PC-3 (cell line): ENCODE data around the gene UBTF. TPM values are rescaled to one million over a fixed set of nuclear protein-coding genes. Genes with fewer than 3 reads are reported as not detected.

Experiments
- ATAC-seq: fragments of 200-7000 bp; cut with Tn5 transposase; 2 replicates; pipeline ENCODE4 v1.9.1; 2020; ENCODE audit warnings: mild to moderate bottlenecking, moderate library complexity
- BruUV-seq: library from RNA; stranded (reverse); fragments of 400-500 nt; replicated peaks from 2 replicates; lab custom pipeline; 2021; lab: Mats Ljungman, UMichigan
- CTCF ChIA-PET: fragments of 300-600 bp; sonication (Branson Sonifier 250); formaldehyde crosslinking; loops from one replicate; lab custom pipeline; 2022; ENCODE audit warnings: antibody characterized with exemption; lab: Charles Lee
- POLR2A ChIA-PET: fragments of 300-600 bp; sonication (Branson Sonifier 250); formaldehyde crosslinking; loops from one replicate; lab custom pipeline; 2022; ENCODE audit warnings: antibody characterized with exemption; ENCODE audit not compliant: unreplicated experiment; lab: Charles Lee
- DNase-seq: peaks from one replicate; pipeline ENCODE4 v3.0.0-alpha.2; 2015
- H2AFZ ChIP-seq: fragments of 300-600 bp; sonication (generic); 2 replicates; pipeline ENCODE4 v1.6.0; 2016; ENCODE audit warnings: antibody characterized with exemption, low read length
- H3F3A ChIP-seq: fragments of 300-600 bp; sonication (generic); one replicate; pipeline ENCODE4 v1.6.0; 2017; ENCODE audit warnings: antibody characterized with exemption, low read length, control low read depth, mild to moderate bottlenecking; ENCODE audit not compliant: unreplicated experiment
- H3K27ac ChIP-seq: fragments of 300-600 bp; sonication (generic); 2 replicates; pipeline ENCODE4 v1.5.1; 2016; ENCODE audit warnings: mild to moderate bottlenecking, low read length
- H3K27me3 ChIP-seq: fragments of 300-600 bp; sonication (generic); 2 replicates; pipeline ENCODE4 v1.6.1; 2016; ENCODE audit warnings: low read length, mixed read lengths
- H3K36me3 ChIP-seq: fragments of 300-600 bp; sonication (generic); 2 replicates; pipeline ENCODE4 v1.6.1; 2016; ENCODE audit warnings: low read depth, mixed run types, low read length, mixed read lengths
- H3K4me1 ChIP-seq: fragments of 300-600 bp; sonication (generic); 2 replicates; pipeline ENCODE4 v1.5.1; 2016; ENCODE audit warnings: low read length; ENCODE audit not compliant: insufficient read depth
- H3K4me2 ChIP-seq: fragments of 300-600 bp; sonication (generic); 2 replicates; pipeline ENCODE4 v1.6.0; 2016; ENCODE audit warnings: low read length
- H3K4me3 ChIP-seq: fragments of 300-600 bp; sonication (generic); 2 replicates; pipeline ENCODE4 v1.5.1; 2016; ENCODE audit warnings: mild to moderate bottlenecking, low read length, mixed read lengths
- H3K79me2 ChIP-seq: fragments of 300-600 bp; sonication (generic); 2 replicates; pipeline ENCODE4 v1.6.1; 2017; ENCODE audit warnings: low read length, mixed read lengths
- H3K9ac ChIP-seq: fragments of 300-600 bp; sonication (generic); 2 replicates; pipeline ENCODE4 v1.6.0; 2016; ENCODE audit warnings: mild to moderate bottlenecking, low read length
- H3K9me2 ChIP-seq: fragments of 300-600 bp; sonication (generic); replicated peaks from 2 replicates; pipeline ENCODE4 v1.6.1; 2016; ENCODE audit warnings: mixed run types, low read length, mixed read lengths
- H3K9me3 ChIP-seq: fragments of 300-600 bp; sonication (generic); 2 replicates; pipeline ENCODE4 v1.6.1; 2016; ENCODE audit warnings: low read length, mixed read lengths
- H4K20me1 ChIP-seq: fragments of 300-600 bp; sonication (generic); 2 replicates; pipeline ENCODE4 v1.6.1; 2016; ENCODE audit warnings: low read length, mixed read lengths
- EZH2 ChIP-seq: fragments of 300-600 bp; sonication (generic); IDR thresholded peaks from one replicate; pipeline ENCODE4 v1.6.1; 2017; ENCODE audit warnings: antibody characterized with exemption, mild to moderate bottlenecking, low read length; ENCODE audit not compliant: unreplicated experiment
- EZH2phosphoT487 ChIP-seq: fragments of 300-600 bp; sonication (generic); IDR thresholded peaks from 2 replicates; pipeline ENCODE4 v1.6.1; 2018; ENCODE audit warnings: mild to moderate bottlenecking, antibody characterized with exemption, low read length, borderline replicate concordance
- intact Hi-C: fragments of 100-400 bp; cut with micrococcal nuclease; formaldehyde crosslinking; loops from 2 replicates; pipeline ENCODE4 v1.9.0; 2023
- total RNA-seq: library from RNA; depleted of rRNA; stranded (reverse); fragments of >200 nt; gene quantifications from 2 replicates; pipeline ENCODE4 v1.2.3, GENCODE V29; 2014
- TF ChIP-seq, protein P1 (sequence below): fragments of 300-600 bp; sonication (generic); conservative IDR thresholded peaks from 2 replicates; pipeline ENCODE4 v1.5.1; 2017; ENCODE audit warnings: antibody characterized with exemption, low read depth, mild to moderate bottlenecking, low read length

UBTF gene
- total RNA-seq, 1 experiment from 2014 or later: 139 TPM

DNA sequence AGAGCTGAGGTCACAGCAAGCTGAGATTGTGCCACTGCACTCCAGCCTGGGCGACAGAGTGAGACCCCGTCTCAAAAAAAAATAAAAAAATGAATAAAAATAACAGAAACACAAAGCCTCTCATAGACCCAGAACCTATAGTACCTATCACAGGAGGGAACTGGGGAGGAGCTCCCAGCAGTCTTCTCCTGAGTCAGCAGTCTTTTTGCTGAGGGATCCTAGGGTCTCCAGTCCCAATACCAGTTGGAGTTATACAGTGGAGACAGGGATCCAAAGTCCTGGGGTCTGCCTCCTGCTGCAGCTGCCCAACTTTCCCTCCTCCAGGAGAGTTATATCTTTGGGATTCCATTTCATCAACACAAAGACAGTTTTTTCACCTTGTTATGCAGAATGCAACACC is 36.5 kb downstream of the UBTF start:
- intact Hi-C loops: loop anchor here (10.0 kb wide), 1 partner anchor 108 kb away; the partner anchor contains the start of gene G6PC3
- Histone ChIP-seq H3K27me3 (no peaks in the 10 kb centered on the region), H3K36me3 (peaks cover 18% of the 10 kb centered on the region; the same call in 1 of the 2 replicates), H3K9me3 (no peaks in the 10 kb centered on the region), H3K4me3 (no peak overlapping the region), H3K27ac (no peak overlapping the region), H3K9me2 (no peaks in the 10 kb centered on the region), H3K9ac (no peak overlapping the region), H4K20me1 (no peaks in the 10 kb centered on the region), H3K4me2 (no peak overlapping the region), H3K79me2 (peaks cover 58% of the 10 kb centered on the region), H3K4me1 (peaks cover 14% of the 10 kb centered on the region), H3F3A (no peaks in the 10 kb centered on the region), H2AFZ (no peak overlapping the region)
- ATAC-seq (no peak), DNase-seq (no peak)
- CTCF ChIA-PET: no interaction called here
- TF ChIP-seq EZH2 (no peak), EZH2phosphoT487 (no peak)
- TF ChIP-seq, protein P1, sequence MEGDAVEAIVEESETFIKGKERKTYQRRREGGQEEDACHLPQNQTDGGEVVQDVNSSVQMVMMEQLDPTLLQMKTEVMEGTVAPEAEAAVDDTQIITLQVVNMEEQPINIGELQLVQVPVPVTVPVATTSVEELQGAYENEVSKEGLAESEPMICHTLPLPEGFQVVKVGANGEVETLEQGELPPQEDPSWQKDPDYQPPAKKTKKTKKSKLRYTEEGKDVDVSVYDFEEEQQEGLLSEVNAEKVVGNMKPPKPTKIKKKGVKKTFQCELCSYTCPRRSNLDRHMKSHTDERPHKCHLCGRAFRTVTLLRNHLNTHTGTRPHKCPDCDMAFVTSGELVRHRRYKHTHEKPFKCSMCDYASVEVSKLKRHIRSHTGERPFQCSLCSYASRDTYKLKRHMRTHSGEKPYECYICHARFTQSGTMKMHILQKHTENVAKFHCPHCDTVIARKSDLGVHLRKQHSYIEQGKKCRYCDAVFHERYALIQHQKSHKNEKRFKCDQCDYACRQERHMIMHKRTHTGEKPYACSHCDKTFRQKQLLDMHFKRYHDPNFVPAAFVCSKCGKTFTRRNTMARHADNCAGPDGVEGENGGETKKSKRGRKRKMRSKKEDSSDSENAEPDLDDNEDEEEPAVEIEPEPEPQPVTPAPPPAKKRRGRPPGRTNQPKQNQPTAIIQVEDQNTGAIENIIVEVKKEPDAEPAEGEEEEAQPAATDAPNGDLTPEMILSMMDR: no peak
- POLR2A ChIA-PET: interaction anchor here (0.5 kb wide), 1 partner anchor 35 kb away, joined by 4 read pairs; no protein-coding TSS in a partner anchor
- BruUV-seq: no TSS peak

DNA sequence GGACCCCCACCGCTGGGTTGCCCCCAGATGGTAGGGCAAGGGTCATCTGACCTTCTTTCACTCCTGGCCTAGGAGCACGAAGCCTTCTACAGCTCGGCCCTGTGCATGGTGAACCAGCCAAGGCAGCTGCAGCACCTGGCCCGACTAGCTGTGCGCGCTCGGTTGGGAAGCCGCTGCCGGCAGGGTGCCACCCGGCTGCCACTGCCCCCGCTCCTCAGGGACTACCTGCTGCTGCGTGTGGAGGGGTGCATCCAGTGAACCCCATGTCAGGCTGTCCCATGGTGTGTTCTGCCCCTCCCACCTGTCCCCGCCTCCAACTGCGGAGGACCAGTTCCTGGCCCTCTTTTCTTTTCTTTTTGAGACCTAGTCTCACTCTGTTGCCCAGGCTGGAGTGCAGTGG is 41.3 kb downstream of the UBTF start:
- peaks cover 16% of the 10 kb centered on the region for H3K79me2 ChIP-seq
- no peak overlapping the region for H3K27ac ChIP-seq
- TF ChIP-seq EZH2phosphoT487: no peak
- TF ChIP-seq, protein P1: no peak
- no peak for TF ChIP-seq EZH2
- no peak overlapping the region for H3K4me2 ChIP-seq
- H3K9me2 ChIP-seq: no peaks in the 10 kb centered on the region
- H4K20me1 ChIP-seq: no peaks in the 10 kb centered on the region
- H3K9ac ChIP-seq: no peak overlapping the region
- no peaks in the 10 kb centered on the region for H3F3A ChIP-seq
- no peak for DNase-seq
- CTCF ChIA-PET: no interaction called here
- no peaks in the 10 kb centered on the region for H3K27me3 ChIP-seq
- no peak overlapping the region for H2AFZ ChIP-seq
- no peak for ATAC-seq
- POLR2A ChIA-PET: no interaction called here
- peaks cover 23% of the 10 kb centered on the region; the same call in 1 of the 2 replicates for H3K36me3 ChIP-seq
- intact Hi-C loops: no loop called here
- H3K9me3 ChIP-seq: no peaks in the 10 kb centered on the region
- BruUV-seq: no TSS peak
- no peaks in the 10 kb centered on the region for H3K4me1 ChIP-seq
- H3K4me3 ChIP-seq: no peak overlapping the region

DNA sequence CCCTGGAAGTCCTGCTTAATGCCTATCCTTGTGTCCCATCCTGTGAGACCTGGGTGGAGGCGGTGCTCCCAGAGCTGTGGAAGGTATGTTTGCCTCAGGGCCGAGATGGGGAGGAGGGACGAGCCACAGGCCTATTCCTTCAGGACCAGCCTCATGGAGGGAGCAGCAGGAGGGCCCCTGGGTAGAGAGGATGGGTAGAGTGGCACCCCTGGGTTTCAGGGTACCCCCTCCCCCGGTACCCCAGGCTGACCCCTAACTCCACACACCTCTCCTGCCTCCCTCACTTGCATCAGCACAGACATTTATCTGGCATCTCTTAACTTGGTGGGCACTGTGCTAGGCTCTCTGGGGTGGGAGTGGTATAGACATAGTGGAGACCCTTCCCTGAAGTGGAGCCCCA is 41.8 kb downstream of the UBTF start:
- no peak overlapping the region for H2AFZ ChIP-seq
- DNase-seq: no peak
- peaks cover 19% of the 10 kb centered on the region; the same call in 1 of the 2 replicates for H3K36me3 ChIP-seq
- POLR2A ChIA-PET: no interaction called here
- H3K4me2 ChIP-seq: no peak overlapping the region
- no peaks in the 10 kb centered on the region for H3K27me3 ChIP-seq
- no peaks in the 10 kb centered on the region for H3K9me3 ChIP-seq
- no peaks in the 10 kb centered on the region for H3K9me2 ChIP-seq
- peaks cover 11% of the 10 kb centered on the region for H3K79me2 ChIP-seq
- CTCF ChIA-PET: no interaction called here
- H3K27ac ChIP-seq: no peak overlapping the region
- TF ChIP-seq, protein P1: no peak
- TF ChIP-seq EZH2: no peak
- intact Hi-C loops: no loop called here
- ATAC-seq: no peak
- BruUV-seq: no TSS peak
- H3K4me1 ChIP-seq: no peaks in the 10 kb centered on the region
- H3F3A ChIP-seq: no peaks in the 10 kb centered on the region
- no peaks in the 10 kb centered on the region for H4K20me1 ChIP-seq
- no peak overlapping the region for H3K4me3 ChIP-seq
- no peak overlapping the region for H3K9ac ChIP-seq
